Measurements from ENCODE around the gene DMGDH. TPM values are rescaled to one million over a fixed set of nuclear protein-coding genes. Genes with fewer than 3 reads are reported as not detected.

The DMGDH gene
- total RNA-seq, 1 donor from 2014 or later: 1.3 TPM

- H3K9me3 ChIP-seq: no peaks in the 10 kb centered on the region
- intact Hi-C loops (cut with DNase I): no loop called here
- H3K4me1 ChIP-seq: no peaks in the 10 kb centered on the region
- no peaks in the 10 kb centered on the region for H3K36me3 ChIP-seq
- no peak for ATAC-seq
- DNase-seq: no peak
- TF ChIP-seq CTCF (IDR thresholded peaks at IDR 0.05): no peak
- H3K27me3 ChIP-seq (ENCODE audit: low read depth): no peaks in the 10 kb centered on the region
- H3K27ac ChIP-seq: no peak overlapping the region
- H3K4me3 ChIP-seq: no peak overlapping the region
Measured at GRCh38 chr5:79005151-79005550, 64.3 kb downstream of the DMGDH start.

- no peaks in the 10 kb centered on the region for H3K27me3 ChIP-seq (ENCODE audit: low read depth)
- H3K9me3 ChIP-seq: no peaks in the 10 kb centered on the region
- ATAC-seq: no peak
- H3K4me1 ChIP-seq: no peaks in the 10 kb centered on the region
- H3K27ac ChIP-seq: no peak overlapping the region
- DNase-seq: no peak
- intact Hi-C loops (cut with DNase I): no loop called here
- no peak overlapping the region for H3K4me3 ChIP-seq
- TF ChIP-seq CTCF (IDR thresholded peaks at IDR 0.05): no peak
- H3K36me3 ChIP-seq: no peaks in the 10 kb centered on the region
Measured at GRCh38 chr5:79002374-79002773, 67.1 kb downstream of the DMGDH start.

GRCh38 chr5:79001471-79001870 is 68.0 kb downstream of the DMGDH start:
- H3K4me3 ChIP-seq: no peak overlapping the region
- no peaks in the 10 kb centered on the region for H3K9me3 ChIP-seq
- intact Hi-C loops (cut with DNase I): no loop called here
- no peaks in the 10 kb centered on the region for H3K27me3 ChIP-seq (ENCODE audit: low read depth)
- no peak for TF ChIP-seq CTCF (IDR thresholded peaks at IDR 0.05)
- no peak overlapping the region for H3K27ac ChIP-seq
- ATAC-seq (no peak), DNase-seq (no peak)
- H3K4me1 ChIP-seq: no peaks in the 10 kb centered on the region
- H3K36me3 ChIP-seq: no peaks in the 10 kb centered on the region

- no peak overlapping the region for H3K27ac ChIP-seq
- H3K27me3 ChIP-seq (ENCODE audit: low read depth): no peaks in the 10 kb centered on the region
- ATAC-seq: no peak
- TF ChIP-seq CTCF (IDR thresholded peaks at IDR 0.05): no peak
- no peaks in the 10 kb centered on the region for H3K4me1 ChIP-seq
- intact Hi-C loops (cut with DNase I): no loop called here
- H3K9me3 ChIP-seq: no peaks in the 10 kb centered on the region
- no peaks in the 10 kb centered on the region for H3K36me3 ChIP-seq
- H3K4me3 ChIP-seq: no peak overlapping the region
- no peak for DNase-seq
Measured at GRCh38 chr5:78997090-78997489, 72.4 kb downstream of the DMGDH start.

GRCh38 chr5:78995521-78996007 is 73.9 kb downstream of the DMGDH start:
- H3K4me3 ChIP-seq: no peak overlapping the region
- intact Hi-C loops (cut with DNase I): no loop called here
- no peaks in the 10 kb centered on the region for H3K36me3 ChIP-seq
- H3K27ac ChIP-seq: no peak overlapping the region
- H3K9me3 ChIP-seq: no peaks in the 10 kb centered on the region
- no peak for DNase-seq
- TF ChIP-seq CTCF (IDR thresholded peaks at IDR 0.05): no peak
- no peak for ATAC-seq
- no peaks in the 10 kb centered on the region for H3K27me3 ChIP-seq (ENCODE audit: low read depth)
- H3K4me1 ChIP-seq: no peaks in the 10 kb centered on the region

GRCh38 chr5:78993165-78993564 is 76.3 kb downstream of the DMGDH start:
- no peak for ATAC-seq

More at GRCh38 chr5:78993165-78993564, 76.3 kb downstream of the DMGDH start:
- Histone ChIP-seq H3K4me3 (no peak overlapping the region), H3K27me3 (ENCODE audit: low read depth) (no peaks in the 10 kb centered on the region), H3K27ac (no peak overlapping the region), H3K36me3 (no peaks in the 10 kb centered on the region), H3K4me1 (no peaks in the 10 kb centered on the region), H3K9me3 (no peaks in the 10 kb centered on the region)
- DNase-seq: no peak
- intact Hi-C loops (cut with DNase I): no loop called here
- TF ChIP-seq CTCF (IDR thresholded peaks at IDR 0.05): no peak
